ENCODE data around the gene PTDSS2.

- TF ChIP-seq POLR2AphosphoS5 (IDR thresholded peaks at IDR 0.05) = no peak
- no peak for TF ChIP-seq CTCF (IDR thresholded peaks at IDR 0.05 in 8 of 11, conservative IDR thresholded peaks at IDR 0.05 in 3 of 11)
Measured at GRCh38 chr11:521177-521688, 71.2 kb downstream of the PTDSS2 start.
